ENCODE measurements around the gene MCAM.

GRCh38 chr11:119322360-119322739, 5.4 kb upstream of the MCAM start:
- TF ChIP-seq CTCF (IDR thresholded peaks at IDR 0.05; ENCODE audit: low read depth, low read length, missing input control) (peak; percentile 19), ZBTB33 (IDR thresholded peaks at IDR 0.05) (no peak), YY1 (IDR thresholded peaks at IDR 0.05) (no peak), HNF4G (IDR thresholded peaks at IDR 0.05) (no peak), TAF1 (conservative IDR thresholded peaks at IDR 0.05) (no peak), SP1 (IDR thresholded peaks at IDR 0.05) (no peak), JUND (IDR thresholded peaks at IDR 0.05) (no peak), RAD21 (IDR thresholded peaks at IDR 0.05) (no peak), MAX (IDR thresholded peaks at IDR 0.05) (no peak), FOXA1 (IDR thresholded peaks at IDR 0.05) (no peak), FOXA2 (IDR thresholded peaks at IDR 0.05) (no peak)
- TF ChIP-seq, protein P1, sequence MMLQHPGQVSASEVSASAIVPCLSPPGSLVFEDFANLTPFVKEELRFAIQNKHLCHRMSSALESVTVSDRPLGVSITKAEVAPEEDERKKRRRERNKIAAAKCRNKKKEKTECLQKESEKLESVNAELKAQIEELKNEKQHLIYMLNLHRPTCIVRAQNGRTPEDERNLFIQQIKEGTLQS (IDR thresholded peaks at IDR 0.05): no peak
- TF ChIP-seq, protein P2, sequence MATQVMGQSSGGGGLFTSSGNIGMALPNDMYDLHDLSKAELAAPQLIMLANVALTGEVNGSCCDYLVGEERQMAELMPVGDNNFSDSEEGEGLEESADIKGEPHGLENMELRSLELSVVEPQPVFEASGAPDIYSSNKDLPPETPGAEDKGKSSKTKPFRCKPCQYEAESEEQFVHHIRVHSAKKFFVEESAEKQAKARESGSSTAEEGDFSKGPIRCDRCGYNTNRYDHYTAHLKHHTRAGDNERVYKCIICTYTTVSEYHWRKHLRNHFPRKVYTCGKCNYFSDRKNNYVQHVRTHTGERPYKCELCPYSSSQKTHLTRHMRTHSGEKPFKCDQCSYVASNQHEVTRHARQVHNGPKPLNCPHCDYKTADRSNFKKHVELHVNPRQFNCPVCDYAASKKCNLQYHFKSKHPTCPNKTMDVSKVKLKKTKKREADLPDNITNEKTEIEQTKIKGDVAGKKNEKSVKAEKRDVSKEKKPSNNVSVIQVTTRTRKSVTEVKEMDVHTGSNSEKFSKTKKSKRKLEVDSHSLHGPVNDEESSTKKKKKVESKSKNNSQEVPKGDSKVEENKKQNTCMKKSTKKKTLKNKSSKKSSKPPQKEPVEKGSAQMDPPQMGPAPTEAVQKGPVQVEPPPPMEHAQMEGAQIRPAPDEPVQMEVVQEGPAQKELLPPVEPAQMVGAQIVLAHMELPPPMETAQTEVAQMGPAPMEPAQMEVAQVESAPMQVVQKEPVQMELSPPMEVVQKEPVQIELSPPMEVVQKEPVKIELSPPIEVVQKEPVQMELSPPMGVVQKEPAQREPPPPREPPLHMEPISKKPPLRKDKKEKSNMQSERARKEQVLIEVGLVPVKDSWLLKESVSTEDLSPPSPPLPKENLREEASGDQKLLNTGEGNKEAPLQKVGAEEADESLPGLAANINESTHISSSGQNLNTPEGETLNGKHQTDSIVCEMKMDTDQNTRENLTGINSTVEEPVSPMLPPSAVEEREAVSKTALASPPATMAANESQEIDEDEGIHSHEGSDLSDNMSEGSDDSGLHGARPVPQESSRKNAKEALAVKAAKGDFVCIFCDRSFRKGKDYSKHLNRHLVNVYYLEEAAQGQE (IDR thresholded peaks at IDR 0.05): no peak
